ENCODE results near the gene IL17RA.
A peak's percentile ranks its signal among the peaks of the same experiment; 100 is the strongest.

IL17RA gene

GRCh38 chr22:17056807-17057206, 28.0 kb upstream of the IL17RA start:
- FAIRE-seq, result no peak
- DNase-seq (ENCODE audit: insufficient read length, low spot score), result no peak
- TF ChIP-seq POLR2AphosphoS5 (IDR thresholded peaks at IDR 0.05; ENCODE audit: low read depth, low read length) (no peak), TAF1 (IDR thresholded peaks at IDR 0.05; ENCODE audit: low read depth, low read length) (no peak), POU2F2 (IDR thresholded peaks at IDR 0.05; ENCODE audit: low read depth, low read length) (no peak)

- FAIRE-seq (peak; percentile 76), DNase-seq (ENCODE audit: insufficient read length, low spot score) (peak; percentile 42)
- TF ChIP-seq SPI1 (IDR thresholded peaks at IDR 0.05; ENCODE audit: low read depth, low read length) (no peak), POLR2A (IDR thresholded peaks at IDR 0.05; ENCODE audit: low read depth, low read length) (no peak), POU2F2 (IDR thresholded peaks at IDR 0.05; ENCODE audit: low read depth, low read length) (no peak), PAX5 (IDR thresholded peaks at IDR 0.05; ENCODE audit: insufficient read depth, low read length, severe bottlenecking) (no peak), TAF1 (IDR thresholded peaks at IDR 0.05; ENCODE audit: low read depth, low read length) (no peak), POLR2AphosphoS5 (IDR thresholded peaks at IDR 0.05; ENCODE audit: low read depth, low read length) (no peak)
Observed at GRCh38 chr22:17057959-17058814, 26.6 kb upstream of the IL17RA start.

GRCh38 chr22:17060126-17060525, 24.7 kb upstream of the IL17RA start:
- FAIRE-seq, result no peak
- no peak for DNase-seq (ENCODE audit: insufficient read length, low spot score)

GRCh38 chr22:17063411-17064106, 21.2 kb upstream of the IL17RA start:
- peak; percentile 16 for FAIRE-seq
- no peak for DNase-seq (ENCODE audit: insufficient read length, low spot score)
- TF ChIP-seq TAF1 (IDR thresholded peaks at IDR 0.05; ENCODE audit: low read depth, low read length), result no peak
- no peak for TF ChIP-seq SPI1 (IDR thresholded peaks at IDR 0.05; ENCODE audit: low read depth, low read length)
- TF ChIP-seq POU2F2 (IDR thresholded peaks at IDR 0.05; ENCODE audit: low read depth, low read length), result no peak
- no peak for TF ChIP-seq PAX5 (IDR thresholded peaks at IDR 0.05; ENCODE audit: insufficient read depth, low read length, severe bottlenecking)
- TF ChIP-seq POLR2A (IDR thresholded peaks at IDR 0.05; ENCODE audit: low read depth, low read length), result no peak
- TF ChIP-seq POLR2AphosphoS5 (IDR thresholded peaks at IDR 0.05; ENCODE audit: low read depth, low read length), result no peak

More at GRCh38 chr22:17060126-17060525, 24.7 kb upstream of the IL17RA start:
- TF ChIP-seq PAX5 (IDR thresholded peaks at IDR 0.05; ENCODE audit: insufficient read depth, low read length, severe bottlenecking), result no peak
- no peak for TF ChIP-seq TAF1 (IDR thresholded peaks at IDR 0.05; ENCODE audit: low read depth, low read length)
- TF ChIP-seq POU2F2 (IDR thresholded peaks at IDR 0.05; ENCODE audit: low read depth, low read length), result no peak
- no peak for TF ChIP-seq SPI1 (IDR thresholded peaks at IDR 0.05; ENCODE audit: low read depth, low read length)
- no peak for TF ChIP-seq POLR2AphosphoS5 (IDR thresholded peaks at IDR 0.05; ENCODE audit: low read depth, low read length)
- no peak for TF ChIP-seq POLR2A (IDR thresholded peaks at IDR 0.05; ENCODE audit: low read depth, low read length)

GRCh38 chr22:17064498-17065100, 20.2 kb upstream of the IL17RA start:
- no peak for TF ChIP-seq PAX5 (IDR thresholded peaks at IDR 0.05; ENCODE audit: insufficient read depth, low read length, severe bottlenecking)
- TF ChIP-seq SPI1 (IDR thresholded peaks at IDR 0.05; ENCODE audit: low read depth, low read length), result no peak
- no peak for TF ChIP-seq POU2F2 (IDR thresholded peaks at IDR 0.05; ENCODE audit: low read depth, low read length)
- no peak for TF ChIP-seq TAF1 (IDR thresholded peaks at IDR 0.05; ENCODE audit: low read depth, low read length)
- no peak for TF ChIP-seq POLR2AphosphoS5 (IDR thresholded peaks at IDR 0.05; ENCODE audit: low read depth, low read length)
- TF ChIP-seq POLR2A (IDR thresholded peaks at IDR 0.05; ENCODE audit: low read depth, low read length), result no peak
- no peak for FAIRE-seq
- DNase-seq (ENCODE audit: insufficient read length, low spot score), result no peak

- DNase-seq (ENCODE audit: insufficient read length, low spot score), result no peak
- FAIRE-seq, result no peak
- TF ChIP-seq PAX5 (IDR thresholded peaks at IDR 0.05; ENCODE audit: insufficient read depth, low read length, severe bottlenecking) (no peak), POLR2A (IDR thresholded peaks at IDR 0.05; ENCODE audit: low read depth, low read length) (no peak), POU2F2 (IDR thresholded peaks at IDR 0.05; ENCODE audit: low read depth, low read length) (no peak), POLR2AphosphoS5 (IDR thresholded peaks at IDR 0.05; ENCODE audit: low read depth, low read length) (no peak), SPI1 (IDR thresholded peaks at IDR 0.05; ENCODE audit: low read depth, low read length) (no peak), TAF1 (IDR thresholded peaks at IDR 0.05; ENCODE audit: low read depth, low read length) (no peak)
Observed at GRCh38 chr22:17065433-17065832, 19.4 kb upstream of the IL17RA start.

- DNase-seq (ENCODE audit: insufficient read length, low spot score) (no peak), FAIRE-seq (no peak)
- TF ChIP-seq TAF1 (IDR thresholded peaks at IDR 0.05; ENCODE audit: low read depth, low read length) (no peak), POLR2A (IDR thresholded peaks at IDR 0.05; ENCODE audit: low read depth, low read length) (no peak), POLR2AphosphoS5 (IDR thresholded peaks at IDR 0.05; ENCODE audit: low read depth, low read length) (no peak), POU2F2 (IDR thresholded peaks at IDR 0.05; ENCODE audit: low read depth, low read length) (no peak), PAX5 (IDR thresholded peaks at IDR 0.05; ENCODE audit: insufficient read depth, low read length, severe bottlenecking) (no peak), SPI1 (IDR thresholded peaks at IDR 0.05; ENCODE audit: low read depth, low read length) (no peak)
Observed at GRCh38 chr22:17072877-17073276, 11.9 kb upstream of the IL17RA start.

- TF ChIP-seq POLR2AphosphoS5 (IDR thresholded peaks at IDR 0.05; ENCODE audit: low read depth, low read length) (no peak), SPI1 (IDR thresholded peaks at IDR 0.05; ENCODE audit: low read depth, low read length) (0 out of 2 replicates have a peak, but pooled peaks have one; percentile 20), POLR2A (IDR thresholded peaks at IDR 0.05; ENCODE audit: low read depth, low read length) (no peak), TAF1 (IDR thresholded peaks at IDR 0.05; ENCODE audit: low read depth, low read length) (no peak), POU2F2 (IDR thresholded peaks at IDR 0.05; ENCODE audit: low read depth, low read length) (no peak)
- FAIRE-seq, result no peak
- no peak for DNase-seq (ENCODE audit: insufficient read length, low spot score)
Observed at GRCh38 chr22:17074648-17075002, 10.2 kb upstream of the IL17RA start.

- TF ChIP-seq POU2F2 (IDR thresholded peaks at IDR 0.05; ENCODE audit: low read depth, low read length), result no peak
- TF ChIP-seq PAX5 (IDR thresholded peaks at IDR 0.05; ENCODE audit: insufficient read depth, low read length, severe bottlenecking), result no peak
- no peak for TF ChIP-seq POLR2A (IDR thresholded peaks at IDR 0.05; ENCODE audit: low read depth, low read length)
- TF ChIP-seq SPI1 (IDR thresholded peaks at IDR 0.05; ENCODE audit: low read depth, low read length), result no peak
- TF ChIP-seq TAF1 (IDR thresholded peaks at IDR 0.05; ENCODE audit: low read depth, low read length), result no peak
- TF ChIP-seq POLR2AphosphoS5 (IDR thresholded peaks at IDR 0.05; ENCODE audit: low read depth, low read length), result no peak
- no peak for FAIRE-seq
Observed at GRCh38 chr22:17077255-17077654, 7.5 kb upstream of the IL17RA start.

More at GRCh38 chr22:17077255-17077654, 7.5 kb upstream of the IL17RA start:
- no peak for DNase-seq (ENCODE audit: insufficient read length, low spot score)

All from GM12891 (cell line).